Lower lobe of right lung (tissue), 2 donors: ENCODE results near the gene DOCK1. TPM values are rescaled to one million over a fixed set of nuclear protein-coding genes. Genes with fewer than 3 reads are reported as not detected.

Experiments used
- ATAC-seq, 2 donors: fragments of 200-7000 bp; cut with Tn5 transposase; one replicate each; pipeline ENCODE4 v1.9.1; 2020 to 2022; ENCODE audit warnings: mild to moderate bottlenecking in 2 of 2, moderate library complexity in 2 of 2
- DNase-seq: peaks from one replicate; pipeline ENCODE4 v3.0.0-alpha.2; 2020
- H3K27ac ChIP-seq: fragments of 200-600 bp; one replicate; pipeline ENCODE4 v1.8.0; 2022
- H3K27me3 ChIP-seq: fragments of 200-600 bp; one replicate; pipeline ENCODE4 v1.8.0; 2022; ENCODE audit warnings: low read depth
- H3K36me3 ChIP-seq: fragments of 200-600 bp; one replicate; pipeline ENCODE4 v1.8.0; 2022; ENCODE audit warnings: mild to moderate bottlenecking
- H3K4me1 ChIP-seq: fragments of 200-600 bp; one replicate; pipeline ENCODE4 v1.8.0; 2022
- H3K4me3 ChIP-seq: fragments of 200-600 bp; one replicate; pipeline ENCODE4 v1.8.0; 2022; ENCODE audit warnings: mild to moderate bottlenecking
- H3K9me3 ChIP-seq: fragments of 200-600 bp; one replicate; pipeline ENCODE4 v1.8.0; 2022
- intact Hi-C: fragments of 100-400 bp; cut with DNase I; formaldehyde crosslinking; loops from one replicate; pipeline ENCODE4 v1.11.0; 2022
- total RNA-seq: library from RNA; stranded (reverse); fragmentation: NEBNext Ultra II Directional; extraction: Animal tissue kit (Norgen Biotek cat#: 25700); gene quantifications from one replicate; pipeline ENCODE4 v1.2.1, GENCODE V29; 2021
- TF ChIP-seq, protein P1 (sequence below): fragments of 200-600 bp; IDR thresholded peaks from one replicate; pipeline ENCODE4 v1.8.0; 2022; ENCODE audit warnings: antibody characterized with exemption, mild to moderate bottlenecking
- donor health status: DM: no; HTN: yes; CAD: no; lungs with severe emphysema.

The DOCK1 gene
- total RNA-seq, 1 donor from 2014 or later: 44.8 TPM

DNA sequence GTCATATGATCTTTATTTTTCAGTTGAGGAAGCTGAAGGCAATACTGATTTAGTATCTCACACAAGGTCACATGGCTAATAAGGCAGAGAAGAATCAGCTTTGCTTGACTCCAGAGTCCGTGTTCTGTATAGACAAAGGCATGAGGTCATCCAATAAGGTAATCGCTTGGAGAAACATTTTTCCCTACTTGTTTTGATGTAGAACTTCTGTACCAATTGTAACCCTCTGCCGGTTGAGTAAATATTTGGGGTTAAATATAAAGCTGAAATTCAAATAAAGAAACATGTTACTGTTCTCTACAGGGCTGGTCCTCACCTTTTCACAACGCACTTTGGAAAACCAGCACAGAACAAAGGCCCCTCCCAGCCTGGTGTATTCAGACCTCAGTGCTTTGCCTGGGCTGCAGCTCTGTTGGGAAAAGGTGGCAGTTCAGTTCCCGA lies 374.1 kb downstream of the DOCK1 start:
- ATAC-seq: peak in 1 of 2 donors; percentile 18
- TF ChIP-seq, protein P1, sequence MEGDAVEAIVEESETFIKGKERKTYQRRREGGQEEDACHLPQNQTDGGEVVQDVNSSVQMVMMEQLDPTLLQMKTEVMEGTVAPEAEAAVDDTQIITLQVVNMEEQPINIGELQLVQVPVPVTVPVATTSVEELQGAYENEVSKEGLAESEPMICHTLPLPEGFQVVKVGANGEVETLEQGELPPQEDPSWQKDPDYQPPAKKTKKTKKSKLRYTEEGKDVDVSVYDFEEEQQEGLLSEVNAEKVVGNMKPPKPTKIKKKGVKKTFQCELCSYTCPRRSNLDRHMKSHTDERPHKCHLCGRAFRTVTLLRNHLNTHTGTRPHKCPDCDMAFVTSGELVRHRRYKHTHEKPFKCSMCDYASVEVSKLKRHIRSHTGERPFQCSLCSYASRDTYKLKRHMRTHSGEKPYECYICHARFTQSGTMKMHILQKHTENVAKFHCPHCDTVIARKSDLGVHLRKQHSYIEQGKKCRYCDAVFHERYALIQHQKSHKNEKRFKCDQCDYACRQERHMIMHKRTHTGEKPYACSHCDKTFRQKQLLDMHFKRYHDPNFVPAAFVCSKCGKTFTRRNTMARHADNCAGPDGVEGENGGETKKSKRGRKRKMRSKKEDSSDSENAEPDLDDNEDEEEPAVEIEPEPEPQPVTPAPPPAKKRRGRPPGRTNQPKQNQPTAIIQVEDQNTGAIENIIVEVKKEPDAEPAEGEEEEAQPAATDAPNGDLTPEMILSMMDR: no peak
- Histone ChIP-seq H3K4me3 (no peak overlapping the region), H3K27ac (no peak overlapping the region), H3K9me3 (no peaks in the 10 kb centered on the region), H3K4me1 (no peaks in the 10 kb centered on the region), H3K36me3 (peaks cover 3% of the 10 kb centered on the region), H3K27me3 (no peaks in the 10 kb centered on the region)
- no peak for DNase-seq
- intact Hi-C loops: no loop called here

DNA sequence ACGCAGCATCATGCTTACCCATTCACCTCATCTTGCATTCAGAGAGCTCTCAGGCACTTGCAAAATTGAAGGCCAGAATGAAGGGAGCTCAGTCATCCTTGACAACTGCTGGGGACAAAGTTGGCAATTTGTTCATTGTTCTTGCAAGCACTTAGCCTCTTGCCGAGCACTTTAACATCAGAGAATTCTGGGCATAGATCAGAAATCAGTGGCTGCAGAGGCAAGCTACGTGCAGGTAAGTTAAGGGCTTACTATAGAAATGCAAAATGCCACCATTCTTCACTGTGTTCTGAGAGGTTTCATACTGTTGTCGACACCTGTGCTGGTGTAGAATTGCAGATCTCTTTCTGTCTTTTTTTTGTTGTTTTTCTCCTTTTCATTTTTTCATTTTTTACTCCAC lies 375.2 kb downstream of the DOCK1 start:
- TF ChIP-seq, protein P1: no peak
- H3K9me3 ChIP-seq: no peaks in the 10 kb centered on the region
- intact Hi-C loops: no loop called here
- H3K4me1 ChIP-seq: no peaks in the 10 kb centered on the region
- H3K36me3 ChIP-seq: peaks cover 3% of the 10 kb centered on the region
- no peak for DNase-seq
- no peak overlapping the region for H3K4me3 ChIP-seq
- no peak for ATAC-seq
- H3K27ac ChIP-seq: no peak overlapping the region
- no peaks in the 10 kb centered on the region for H3K27me3 ChIP-seq

DNA sequence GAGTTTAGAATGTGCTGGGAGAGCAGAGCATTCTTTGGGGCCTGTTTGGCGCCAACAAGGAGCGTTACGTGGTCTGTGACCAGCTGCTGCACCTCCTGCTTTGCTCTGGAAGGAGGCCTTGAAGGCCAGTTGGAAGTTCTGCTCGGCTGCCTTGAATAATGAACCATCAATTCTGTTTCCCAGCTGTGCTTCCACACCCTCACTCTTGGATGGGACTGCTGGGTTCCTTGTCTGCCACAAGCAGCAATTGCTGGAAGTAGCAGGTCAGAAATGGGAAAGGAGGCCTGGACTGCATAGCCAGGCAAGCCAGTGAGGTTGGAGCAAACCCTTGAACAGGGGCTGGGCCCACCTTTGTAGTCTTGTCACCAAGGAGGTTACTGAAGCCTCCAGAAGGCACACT lies 377.8 kb downstream of the DOCK1 start:
- H3K9me3 ChIP-seq: peaks cover 9% of the 10 kb centered on the region
- no peak overlapping the region for H3K27ac ChIP-seq
- TF ChIP-seq, protein P1: no peak
- no peaks in the 10 kb centered on the region for H3K27me3 ChIP-seq
- ATAC-seq: peak in 1 of 2 donors; percentile 26
- DNase-seq: no peak
- H3K4me3 ChIP-seq: no peak overlapping the region
- H3K36me3 ChIP-seq: peaks cover 3% of the 10 kb centered on the region
- intact Hi-C loops: no loop called here
- no peaks in the 10 kb centered on the region for H3K4me1 ChIP-seq

DNA sequence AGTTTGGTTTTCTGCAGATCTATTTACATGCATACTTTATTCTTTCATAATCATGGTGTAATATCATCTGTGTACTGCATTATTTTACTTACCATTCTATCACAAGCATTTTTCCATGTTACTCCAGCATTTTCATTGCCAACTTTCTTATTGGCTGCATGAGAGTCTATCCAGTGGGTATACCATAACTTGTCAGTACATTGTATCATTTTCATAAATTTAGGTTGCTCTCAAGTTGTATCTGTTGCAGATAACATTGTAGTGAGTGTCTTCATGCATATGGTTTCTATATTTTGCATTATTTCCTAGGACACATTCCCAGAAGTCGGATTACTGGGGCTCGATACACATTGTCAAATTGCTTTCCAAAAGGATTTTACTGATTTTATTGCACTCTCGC lies 378.3 kb downstream of the DOCK1 start:
- no peak for DNase-seq
- Histone ChIP-seq H3K9me3 (peaks cover 15% of the 10 kb centered on the region), H3K4me1 (no peaks in the 10 kb centered on the region), H3K27ac (no peak overlapping the region), H3K4me3 (no peak overlapping the region), H3K36me3 (peaks cover 3% of the 10 kb centered on the region), H3K27me3 (no peaks in the 10 kb centered on the region)
- no peak for ATAC-seq
- intact Hi-C loops: no loop called here
- TF ChIP-seq, protein P1: no peak

DNA sequence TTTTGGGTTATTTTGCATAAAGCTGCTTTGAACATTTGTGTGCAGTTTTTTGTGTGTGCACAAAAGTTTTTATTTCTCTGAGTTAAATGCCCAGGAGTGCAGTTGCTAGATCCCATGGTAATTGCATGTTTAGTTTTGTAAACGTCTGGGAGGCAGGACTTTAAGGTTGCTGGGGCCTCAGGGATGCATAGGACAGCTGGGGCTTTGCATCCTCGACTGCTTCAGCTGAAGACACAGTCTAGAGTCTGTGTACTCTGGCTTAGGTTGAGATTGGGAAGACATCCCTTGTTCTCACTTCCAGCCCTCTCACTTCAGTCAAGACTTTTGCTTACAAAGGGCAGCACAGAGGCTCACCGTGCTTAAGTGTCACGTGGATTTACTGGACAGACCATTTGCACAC lies 385.6 kb downstream of the DOCK1 start:
- no peak for DNase-seq
- no peak for ATAC-seq
- TF ChIP-seq, protein P1: no peak
- no peaks in the 10 kb centered on the region for H3K4me1 ChIP-seq
- intact Hi-C loops: no loop called here
- H3K36me3 ChIP-seq: no peaks in the 10 kb centered on the region
- no peaks in the 10 kb centered on the region for H3K27me3 ChIP-seq
- H3K4me3 ChIP-seq: no peak overlapping the region
- H3K27ac ChIP-seq: no peak overlapping the region
- peaks cover 15% of the 10 kb centered on the region for H3K9me3 ChIP-seq

DNA sequence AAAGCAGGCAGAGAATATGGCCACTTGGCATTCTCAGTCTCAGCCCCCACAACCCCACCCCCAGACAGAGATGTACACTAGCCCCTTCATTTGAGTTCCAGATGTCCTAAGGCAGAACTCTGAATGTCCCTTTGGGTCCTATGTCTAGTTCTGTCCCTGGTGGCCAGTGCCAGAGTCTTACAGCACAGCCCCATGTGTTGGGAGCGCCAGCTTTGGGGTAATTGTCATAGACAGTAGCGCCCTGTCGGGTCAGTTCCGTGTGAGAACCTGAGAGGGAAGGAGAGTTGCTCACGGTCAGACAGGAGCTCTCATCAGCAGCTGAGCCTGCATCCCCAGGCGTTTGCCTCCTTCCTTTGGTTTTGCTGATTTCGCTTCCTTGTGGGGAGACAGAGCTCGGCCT lies 386.1 kb downstream of the DOCK1 start:
- Histone ChIP-seq H3K9me3 (peaks cover 15% of the 10 kb centered on the region), H3K4me1 (no peaks in the 10 kb centered on the region), H3K27ac (no peak overlapping the region), H3K36me3 (no peaks in the 10 kb centered on the region), H3K27me3 (no peaks in the 10 kb centered on the region), H3K4me3 (no peak overlapping the region)
- no peak for DNase-seq
- TF ChIP-seq, protein P1: no peak
- no peak for ATAC-seq
- intact Hi-C loops: no loop called here
